OCI-LY3 (cell line): Measurements from ENCODE around the gene MDM4.

Experiments
- EZH2phosphoT487 ChIP-seq: fragments of 200-600 bp; shearing (Covaris generic); IDR thresholded peaks from 2 replicates; pipeline ENCODE4 v1.6.1; 2018; ENCODE audit warnings: antibody characterized with exemption, mixed run types, low read depth
- TF ChIP-seq, protein P1 (sequence below): fragments of 200-600, 300-600 bp; sonication (generic); IDR thresholded peaks from 2 replicates; pipeline ENCODE4 v1.5.1; 2014; ENCODE audit warnings: antibody characterized with exemption, low read length, low read depth

DNA sequence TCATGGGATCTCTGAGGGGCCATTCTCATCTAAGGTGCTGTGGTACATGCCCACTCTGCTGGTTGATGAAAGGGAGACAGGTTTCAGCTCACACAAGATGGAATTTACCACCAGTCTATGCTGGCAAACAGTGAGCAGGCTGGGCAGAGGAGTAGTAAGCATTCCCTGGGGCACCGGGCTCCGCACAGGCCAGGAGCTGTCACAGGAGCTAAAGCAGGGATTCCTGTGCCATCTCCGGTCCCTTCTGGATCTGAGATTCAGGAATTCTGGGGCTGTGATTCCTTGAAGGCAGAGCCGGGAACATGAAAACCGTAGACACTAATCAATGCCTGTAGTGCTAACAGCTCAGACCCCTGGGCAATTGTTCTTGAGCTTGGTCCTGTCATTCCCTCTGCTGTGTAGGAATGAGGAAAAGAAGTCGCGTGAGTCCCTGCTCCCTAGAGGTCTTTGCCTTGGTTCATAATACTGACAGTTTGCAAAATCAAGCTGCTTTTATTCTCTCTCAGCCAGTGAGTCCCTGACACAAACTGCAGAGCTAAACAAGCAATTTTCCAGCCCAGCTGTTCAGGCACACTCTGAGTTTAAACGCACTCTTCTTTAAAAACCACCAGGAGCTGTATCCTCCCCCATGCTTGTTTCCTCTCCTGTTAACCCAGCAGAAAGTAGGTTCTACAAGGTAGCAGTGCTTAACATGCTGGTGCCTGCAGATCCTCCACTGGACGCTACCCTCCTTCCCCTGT is 52.5 kb downstream of the MDM4 start:
- TF ChIP-seq, protein P1, sequence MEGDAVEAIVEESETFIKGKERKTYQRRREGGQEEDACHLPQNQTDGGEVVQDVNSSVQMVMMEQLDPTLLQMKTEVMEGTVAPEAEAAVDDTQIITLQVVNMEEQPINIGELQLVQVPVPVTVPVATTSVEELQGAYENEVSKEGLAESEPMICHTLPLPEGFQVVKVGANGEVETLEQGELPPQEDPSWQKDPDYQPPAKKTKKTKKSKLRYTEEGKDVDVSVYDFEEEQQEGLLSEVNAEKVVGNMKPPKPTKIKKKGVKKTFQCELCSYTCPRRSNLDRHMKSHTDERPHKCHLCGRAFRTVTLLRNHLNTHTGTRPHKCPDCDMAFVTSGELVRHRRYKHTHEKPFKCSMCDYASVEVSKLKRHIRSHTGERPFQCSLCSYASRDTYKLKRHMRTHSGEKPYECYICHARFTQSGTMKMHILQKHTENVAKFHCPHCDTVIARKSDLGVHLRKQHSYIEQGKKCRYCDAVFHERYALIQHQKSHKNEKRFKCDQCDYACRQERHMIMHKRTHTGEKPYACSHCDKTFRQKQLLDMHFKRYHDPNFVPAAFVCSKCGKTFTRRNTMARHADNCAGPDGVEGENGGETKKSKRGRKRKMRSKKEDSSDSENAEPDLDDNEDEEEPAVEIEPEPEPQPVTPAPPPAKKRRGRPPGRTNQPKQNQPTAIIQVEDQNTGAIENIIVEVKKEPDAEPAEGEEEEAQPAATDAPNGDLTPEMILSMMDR: no peak
- TF ChIP-seq EZH2phosphoT487: no peak
